CD4-positive, alpha-beta T cell treated with Interleukin-17A for 4 hours (primary cell): ENCODE measurements around the gene PAK2.
A peak's percentile ranks its signal among the peaks of the same experiment; 100 is the strongest.
"Not testable (repeated sequence)": the region's sequence is repeated elsewhere in the genome, so short reads cannot be mapped to it uniquely, and the experiment has no call there.

Source experiments
- DNase-seq: peaks from one replicate; pipeline ENCODE4 v3.0.0-alpha.2; 2020; ENCODE audit warnings: mixed read lengths

PAK2 gene

GRCh38 chr3:196790636-196791035, 51.0 kb downstream of the PAK2 start:
- no peak for DNase-seq

DNA sequence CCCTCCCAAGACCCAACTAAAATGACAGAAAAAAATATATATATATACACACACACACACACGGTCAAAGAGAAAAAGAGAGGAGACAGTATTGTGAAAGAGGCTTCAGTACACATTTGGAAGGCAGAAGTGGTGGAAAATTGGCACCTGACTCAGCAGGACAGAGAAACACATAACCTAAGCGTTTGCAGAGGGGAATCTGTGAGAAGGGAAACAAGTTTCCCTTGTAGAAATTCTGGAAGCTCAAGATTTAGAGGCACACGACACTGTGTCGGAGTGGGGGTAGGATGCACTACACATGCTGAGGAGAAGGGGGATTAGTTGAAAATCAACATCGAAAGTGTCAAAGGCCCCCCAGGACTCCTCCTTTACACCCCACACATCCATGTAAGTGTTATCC, 53.1 kb downstream of the PAK2 start:
- DNase-seq: no peak

DNA sequence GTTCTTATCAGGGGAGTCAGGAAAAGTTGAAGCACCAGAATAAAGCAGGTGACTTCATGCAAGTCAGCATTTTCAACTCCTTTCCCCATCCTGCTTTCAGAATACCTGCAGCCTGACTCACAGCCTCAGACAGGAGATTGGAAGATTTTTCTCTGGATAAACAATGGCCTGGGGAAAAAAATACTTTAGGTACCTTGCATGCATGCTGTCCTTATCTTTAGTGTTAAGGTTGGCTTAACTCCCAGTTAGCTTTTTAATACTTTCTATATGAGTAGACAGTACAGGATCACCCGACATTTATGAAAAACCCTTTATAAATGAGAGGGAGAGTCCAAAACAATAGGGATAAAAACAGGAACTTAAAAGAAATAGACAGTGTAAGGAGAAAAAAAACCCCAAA, 53.6 kb downstream of the PAK2 start:
- DNase-seq: no peak

GRCh38 chr3:196794467-196794866, 54.8 kb downstream of the PAK2 start:
- DNase-seq: no peak

GRCh38 chr3:196796317-196796716, 56.7 kb downstream of the PAK2 start:
- no peak for DNase-seq

DNA sequence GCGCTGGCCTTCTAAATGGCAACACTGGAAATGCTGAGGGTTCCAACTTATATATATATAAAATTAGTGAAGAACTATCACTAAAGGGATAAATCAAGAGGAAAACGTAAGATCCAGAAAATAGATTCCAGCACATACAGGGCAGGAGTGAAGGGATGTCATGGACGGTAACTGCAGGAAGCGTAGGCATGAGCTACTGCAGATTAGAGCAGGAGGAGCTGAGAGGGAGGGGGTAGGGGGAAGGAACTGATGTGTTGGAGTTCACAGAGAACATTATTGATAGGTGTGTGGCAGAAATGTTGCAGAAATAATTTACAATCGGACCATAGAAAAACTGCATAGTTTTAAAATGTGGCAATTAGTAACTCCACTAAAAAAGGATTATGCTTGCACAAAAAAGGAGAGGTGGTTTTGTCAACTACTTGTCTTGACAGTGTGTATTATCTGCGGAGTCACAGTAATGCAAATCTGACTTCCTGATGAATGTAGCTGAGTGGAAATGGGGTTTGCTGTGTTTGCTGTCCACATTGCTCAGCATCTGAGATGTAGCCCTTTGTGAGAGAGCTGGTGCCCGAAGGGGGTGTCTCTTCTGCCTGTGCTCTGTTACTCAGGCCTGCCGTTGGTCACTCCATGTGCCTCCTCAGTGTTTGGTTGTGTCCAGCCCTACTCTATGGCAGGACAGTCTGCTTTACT, 61.2 kb downstream of the PAK2 start:
- DNase-seq: no peak

- DNase-seq: no peak
Observed at GRCh38 chr3:196803891-196804468, 64.3 kb downstream of the PAK2 start.

GRCh38 chr3:196804773-196805172, 65.1 kb downstream of the PAK2 start:
- no peak for DNase-seq

- DNase-seq: no peak
Observed at GRCh38 chr3:196810963-196811581, 71.4 kb downstream of the PAK2 start.

- no peak for DNase-seq
Observed at GRCh38 chr3:196812853-196813252, 73.2 kb downstream of the PAK2 start.

DNA sequence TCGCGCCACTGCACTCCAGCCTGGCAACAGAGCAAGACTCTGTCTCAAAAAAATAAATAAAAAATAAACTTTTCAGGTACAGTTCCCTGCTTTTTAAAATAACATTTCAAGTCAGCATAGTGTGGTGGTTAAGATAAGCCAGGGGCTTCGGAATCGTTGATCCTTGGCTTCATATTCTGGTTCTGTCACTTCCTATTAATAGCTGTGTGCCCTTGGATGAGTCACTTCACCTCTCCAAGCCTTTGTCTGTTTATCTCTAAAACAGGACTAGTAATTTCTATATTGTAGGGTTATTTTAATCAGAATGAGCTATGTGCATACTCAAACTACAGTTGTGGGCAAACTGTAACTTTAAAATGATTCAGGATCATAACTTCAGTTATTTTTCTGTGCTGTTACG, 74.2 kb downstream of the PAK2 start:
- DNase-seq: no peak

DNA sequence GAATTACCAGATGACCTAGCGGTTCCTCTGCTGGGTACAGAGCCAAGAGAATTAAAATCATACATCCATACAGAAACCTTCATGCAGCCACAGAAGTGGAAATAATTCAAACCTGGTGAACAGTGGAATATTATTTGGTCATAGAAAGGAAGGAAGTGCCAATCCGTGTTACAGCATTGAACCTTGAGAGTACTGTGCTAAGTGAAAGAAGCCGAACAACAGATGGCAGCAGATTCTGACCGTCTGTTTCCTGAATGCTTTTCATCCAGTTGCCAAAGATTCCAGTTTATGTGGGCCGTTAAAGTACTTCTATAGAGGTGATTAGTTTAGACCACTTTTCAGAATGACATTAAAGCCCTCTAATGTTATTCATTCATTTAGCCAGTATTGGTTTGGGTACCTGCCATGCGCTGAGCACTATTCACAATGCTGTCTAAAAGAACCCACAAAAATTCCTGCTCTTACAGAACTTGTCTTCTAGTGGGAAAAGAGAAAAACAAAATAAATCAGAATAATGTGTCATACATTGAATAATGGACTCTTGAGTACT, 82.2 kb downstream of the PAK2 start:
- DNase-seq: no peak

GRCh38 chr3:196829651-196830050, 90.0 kb downstream of the PAK2 start:
- not testable (repeated sequence) for DNase-seq

DNA sequence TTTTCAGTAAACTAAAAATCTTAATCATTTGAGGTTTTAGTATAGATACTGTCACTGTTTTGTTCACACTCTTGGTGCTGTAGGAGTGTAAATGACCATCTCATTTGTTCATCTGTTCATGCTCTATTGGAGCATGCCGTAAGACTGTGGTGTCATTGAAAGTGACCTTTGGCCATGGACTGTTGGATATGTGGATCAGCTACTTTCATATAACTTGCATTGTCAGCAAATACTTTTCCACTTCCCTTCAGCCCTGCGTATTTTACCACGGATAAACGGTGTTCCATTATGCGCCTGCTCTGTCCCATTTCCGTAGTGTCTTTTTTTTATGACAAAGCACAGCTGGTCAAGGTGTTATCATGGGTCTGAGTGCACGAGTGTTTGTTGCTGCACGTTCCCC, 95.4 kb downstream of the PAK2 start:
- DNase-seq: no peak

DNA sequence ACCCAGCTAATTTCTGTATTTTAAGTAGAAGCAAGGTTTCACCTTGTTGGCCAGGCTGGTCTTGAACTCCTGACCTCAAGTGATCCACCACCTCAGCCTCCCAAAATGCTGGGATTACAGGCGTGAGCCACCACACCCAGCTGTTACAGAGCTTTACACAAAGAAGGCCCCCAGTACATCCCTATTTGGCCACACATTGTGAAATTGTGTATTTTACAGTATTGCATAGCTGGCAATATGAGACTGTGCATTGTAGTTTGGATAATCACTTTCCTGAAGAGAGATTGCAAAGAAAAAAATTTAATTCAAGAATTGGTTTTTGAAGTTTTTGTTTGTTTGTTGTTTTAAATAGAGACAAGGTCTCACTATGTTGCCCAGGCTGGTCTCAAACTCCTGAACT, 97.0 kb downstream of the PAK2 start:
- DNase-seq: not testable (repeated sequence)

DNA sequence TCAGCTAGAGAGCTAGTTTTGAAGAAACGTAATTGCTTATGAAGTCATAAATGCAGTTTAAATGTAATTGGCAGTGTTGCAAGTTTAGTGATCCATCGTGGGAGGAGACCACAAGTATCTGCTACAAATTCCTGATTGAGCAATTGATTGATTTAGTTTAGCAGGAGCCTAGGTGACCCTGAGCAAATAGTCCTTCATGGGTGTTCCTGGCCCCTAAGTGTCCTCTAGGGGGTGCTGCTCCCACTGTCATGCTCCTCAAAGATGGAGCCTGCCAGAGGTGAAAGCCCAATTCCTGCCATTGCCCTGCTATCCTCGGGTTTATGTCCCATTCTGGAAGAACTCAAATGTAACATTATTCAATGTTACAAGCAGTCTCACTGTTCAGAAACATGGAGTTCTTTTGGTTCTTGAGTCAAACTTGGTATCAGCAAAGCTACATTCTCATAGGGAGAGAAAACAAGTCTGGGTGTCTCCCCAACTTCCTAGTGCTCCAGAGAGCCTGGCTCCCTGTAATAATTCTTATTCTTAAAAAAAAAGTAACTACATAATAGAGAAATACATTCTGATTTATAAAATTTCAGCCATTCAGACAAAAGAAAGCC, 98.3 kb downstream of the PAK2 start:
- DNase-seq: peak; percentile 82

DNA sequence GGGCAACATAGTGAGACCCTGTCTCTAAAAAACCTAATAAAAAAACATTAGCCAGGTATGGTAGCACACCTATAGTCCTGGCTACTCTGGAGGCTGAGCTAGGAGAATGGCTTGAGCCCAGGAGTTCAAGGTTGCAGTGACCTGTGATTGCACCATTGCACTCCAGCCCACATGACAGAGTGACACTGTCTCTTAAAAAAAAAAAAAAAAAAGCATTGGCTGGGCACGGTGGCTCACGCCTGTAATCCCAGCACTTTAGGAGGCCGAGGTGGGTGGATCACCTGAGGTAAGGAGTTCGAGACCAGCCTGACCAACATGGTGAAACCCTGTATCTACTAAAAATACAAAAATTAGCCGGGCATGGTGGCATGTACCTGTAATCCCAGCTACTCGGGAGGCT, 99.7 kb downstream of the PAK2 start:
- not testable (repeated sequence) for DNase-seq

DNA sequence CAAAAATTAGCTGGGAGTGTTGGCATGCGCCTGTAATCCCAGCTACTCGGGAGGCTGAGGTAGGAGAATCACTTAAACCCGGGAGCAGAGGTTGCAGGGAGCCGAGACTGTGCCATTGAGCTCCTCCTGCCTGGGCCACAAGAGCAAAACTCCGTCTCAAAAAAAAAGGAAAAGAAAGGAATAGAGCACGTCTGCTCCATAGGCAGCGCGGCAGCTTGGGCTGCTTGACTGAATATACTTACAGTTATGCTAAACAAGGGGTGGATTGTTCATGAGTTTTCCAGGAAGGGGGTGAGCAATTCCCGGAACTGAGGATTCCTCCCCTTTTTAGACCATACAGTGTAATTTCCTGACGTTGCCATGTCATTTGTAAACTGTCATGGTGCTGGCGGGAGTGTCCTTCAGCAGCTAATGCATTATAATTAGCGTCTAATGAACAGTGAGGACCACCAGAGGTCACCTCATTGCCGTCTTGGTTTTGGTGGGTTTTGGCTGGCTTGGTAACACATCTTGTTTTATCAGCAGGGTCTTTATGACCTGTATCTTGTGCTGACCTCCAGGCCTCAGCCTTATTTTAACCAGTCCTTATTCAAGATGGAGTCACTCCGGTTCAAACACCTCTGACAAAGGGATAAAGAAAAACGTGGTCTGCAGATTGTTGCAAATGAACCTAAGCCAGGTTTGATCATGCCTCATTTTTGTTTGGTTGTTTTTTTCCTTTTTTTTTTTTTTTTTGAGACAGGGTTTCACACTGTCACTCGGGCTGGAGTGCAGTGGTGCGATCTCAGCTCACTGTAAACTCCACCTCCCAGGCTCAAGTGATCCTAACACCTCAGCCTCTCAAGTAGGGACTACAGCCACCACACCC, 103.1 kb downstream of the PAK2 start:
- DNase-seq: no peak

DNA sequence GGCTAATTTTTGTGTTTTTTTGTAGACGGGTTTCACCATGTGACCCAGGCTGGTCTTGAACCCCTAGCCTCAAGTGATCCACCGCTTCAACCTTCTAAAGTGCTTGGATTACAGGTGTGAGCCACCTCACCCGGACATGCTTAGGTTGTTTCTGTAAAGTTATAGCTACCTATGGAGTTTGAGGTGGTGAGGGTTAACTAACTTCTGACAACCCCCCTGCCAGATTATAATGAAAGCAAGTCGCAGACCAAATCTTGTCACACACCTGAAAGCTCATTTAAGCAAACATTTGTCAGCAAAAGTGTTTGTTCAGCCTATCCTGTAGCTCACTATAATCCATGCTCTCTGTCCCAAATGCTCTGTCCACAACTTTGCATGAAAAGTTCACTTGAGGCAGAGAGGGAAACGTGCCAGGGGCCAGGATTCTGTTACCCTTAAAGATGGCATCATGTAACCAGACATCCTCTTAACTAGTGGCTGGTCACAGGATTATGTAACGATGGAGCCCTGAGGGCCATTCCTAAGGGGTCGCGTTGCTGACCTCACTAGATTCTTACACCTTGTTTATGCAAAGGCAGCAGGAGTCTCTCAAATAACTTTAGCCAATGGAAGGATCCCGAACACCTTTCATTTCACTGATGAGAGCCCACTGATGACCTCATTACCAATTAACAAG, 103.9 kb downstream of the PAK2 start:
- DNase-seq: no peak

GRCh38 chr3:196844235-196845219, 104.9 kb downstream of the PAK2 start:
- not testable (repeated sequence) for DNase-seq

DNA sequence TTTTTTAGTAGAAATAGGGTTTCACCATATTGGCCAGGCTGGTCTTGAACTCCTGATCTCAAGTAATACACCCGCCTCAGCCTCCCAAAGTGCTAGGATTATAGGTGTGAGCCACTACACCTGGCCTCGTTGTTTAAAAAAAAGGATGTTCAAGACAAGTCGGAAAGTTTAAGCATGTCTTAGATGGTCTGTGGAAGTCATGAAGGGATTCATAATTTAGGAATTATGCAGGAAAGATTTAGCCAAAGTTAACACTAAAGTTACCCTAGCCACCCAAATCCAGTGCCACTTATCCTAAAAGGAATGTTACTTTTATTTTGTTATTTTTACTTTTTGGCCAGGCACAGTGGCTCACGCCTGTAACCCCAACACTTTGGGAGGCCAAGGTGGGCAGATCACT, 108.7 kb downstream of the PAK2 start:
- not testable (repeated sequence) for DNase-seq
